NK-92 (cell line): ENCODE data around the gene VIT.

Experiments
- DNase-seq: peaks from one replicate; lab custom pipeline; 2025; ENCODE audit not compliant: unreplicated experiment; lab: John Stamatoyannopoulos, UW

The VIT gene, protein sequence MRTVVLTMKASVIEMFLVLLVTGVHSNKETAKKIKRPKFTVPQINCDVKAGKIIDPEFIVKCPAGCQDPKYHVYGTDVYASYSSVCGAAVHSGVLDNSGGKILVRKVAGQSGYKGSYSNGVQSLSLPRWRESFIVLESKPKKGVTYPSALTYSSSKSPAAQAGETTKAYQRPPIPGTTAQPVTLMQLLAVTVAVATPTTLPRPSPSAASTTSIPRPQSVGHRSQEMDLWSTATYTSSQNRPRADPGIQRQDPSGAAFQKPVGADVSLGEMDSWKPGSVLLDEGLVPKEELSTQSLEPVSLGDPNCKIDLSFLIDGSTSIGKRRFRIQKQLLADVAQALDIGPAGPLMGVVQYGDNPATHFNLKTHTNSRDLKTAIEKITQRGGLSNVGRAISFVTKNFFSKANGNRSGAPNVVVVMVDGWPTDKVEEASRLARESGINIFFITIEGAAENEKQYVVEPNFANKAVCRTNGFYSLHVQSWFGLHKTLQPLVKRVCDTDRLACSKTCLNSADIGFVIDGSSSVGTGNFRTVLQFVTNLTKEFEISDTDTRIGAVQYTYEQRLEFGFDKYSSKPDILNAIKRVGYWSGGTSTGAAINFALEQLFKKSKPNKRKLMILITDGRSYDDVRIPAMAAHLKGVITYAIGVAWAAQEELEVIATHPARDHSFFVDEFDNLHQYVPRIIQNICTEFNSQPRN

DNA sequence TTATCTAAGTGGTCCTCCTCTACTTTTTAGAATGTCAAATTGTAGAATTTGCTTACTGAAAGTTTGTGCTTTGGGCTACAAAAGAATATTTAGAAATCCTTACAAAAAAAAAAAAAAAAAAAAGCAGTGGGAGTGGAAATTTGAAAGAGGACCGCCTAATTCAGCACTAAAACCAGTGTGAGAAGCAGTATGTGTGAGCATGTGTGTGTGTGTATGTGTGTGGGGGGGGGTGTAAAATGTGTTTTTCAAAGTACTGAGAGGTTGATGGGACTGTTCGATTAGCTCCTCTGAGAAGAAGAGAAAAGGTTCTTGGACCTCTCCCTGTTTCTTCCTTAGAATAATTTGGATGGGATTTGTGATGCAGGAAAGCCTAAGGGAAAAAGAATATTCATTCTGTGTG is at the start of gene VIT:
TSS of gene VIT (plus strand) at position 175 of the 400 bp plus-strand sequence. CDS start 19,664 bp downstream, outside the sequence.
- DNase-seq: no peak

DNA sequence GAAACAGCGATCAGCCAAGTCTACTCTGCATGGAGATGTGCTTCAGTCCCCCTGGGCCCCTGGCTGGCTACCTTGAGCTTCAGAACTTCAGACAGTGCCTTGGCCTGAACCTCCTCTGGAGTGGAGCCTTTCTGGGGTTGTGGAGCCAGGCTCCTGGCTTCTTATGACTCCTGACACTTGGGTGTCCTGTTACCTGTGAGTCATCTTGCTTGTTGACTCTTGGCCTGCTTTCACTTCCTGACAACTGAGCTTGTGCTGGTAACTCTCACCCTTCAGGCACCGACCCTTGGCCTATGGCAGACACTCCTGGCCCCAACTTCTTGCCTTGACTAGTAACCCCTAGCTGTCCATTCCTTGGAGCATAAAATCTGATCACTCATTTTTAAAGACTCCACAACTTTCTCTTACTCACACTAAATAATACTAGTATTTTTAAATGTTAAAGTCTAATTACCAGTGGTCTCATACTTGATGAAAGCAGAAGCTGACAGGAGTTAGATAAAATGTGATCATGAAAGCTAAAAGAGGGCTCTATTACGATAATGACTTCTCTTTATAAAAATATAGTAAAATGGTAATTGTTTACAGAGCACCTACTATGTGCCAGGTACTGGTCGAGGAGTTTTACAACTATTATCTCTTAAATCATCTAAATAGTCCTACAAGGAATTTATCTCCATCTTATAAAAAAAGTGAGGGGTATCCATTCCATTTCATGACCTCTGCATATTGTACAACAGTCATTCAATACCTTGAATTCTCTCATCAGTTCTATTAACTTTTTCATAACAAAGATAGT is 46.3 kb upstream of the VIT start:
- no peak for DNase-seq

DNA sequence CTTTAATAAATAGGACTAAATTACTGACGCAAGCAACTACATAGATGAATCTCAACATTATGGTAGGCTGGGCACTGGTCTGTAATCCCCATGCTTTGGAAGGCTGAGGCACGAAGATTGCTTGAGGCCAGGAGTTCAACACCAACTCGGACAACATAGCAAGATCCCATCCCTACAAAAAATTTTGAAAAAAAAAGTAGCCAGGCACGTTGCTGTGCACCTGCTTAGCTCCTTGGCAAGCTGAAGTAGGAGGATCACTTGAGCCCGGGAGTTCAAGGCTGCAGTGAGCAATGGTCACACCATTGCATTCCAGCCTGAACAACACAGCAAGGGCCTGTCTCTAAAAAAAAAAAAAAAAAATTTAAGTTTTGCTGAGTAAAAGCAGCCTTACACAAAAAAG is 43.4 kb upstream of the VIT start:
- DNase-seq: no peak

DNA sequence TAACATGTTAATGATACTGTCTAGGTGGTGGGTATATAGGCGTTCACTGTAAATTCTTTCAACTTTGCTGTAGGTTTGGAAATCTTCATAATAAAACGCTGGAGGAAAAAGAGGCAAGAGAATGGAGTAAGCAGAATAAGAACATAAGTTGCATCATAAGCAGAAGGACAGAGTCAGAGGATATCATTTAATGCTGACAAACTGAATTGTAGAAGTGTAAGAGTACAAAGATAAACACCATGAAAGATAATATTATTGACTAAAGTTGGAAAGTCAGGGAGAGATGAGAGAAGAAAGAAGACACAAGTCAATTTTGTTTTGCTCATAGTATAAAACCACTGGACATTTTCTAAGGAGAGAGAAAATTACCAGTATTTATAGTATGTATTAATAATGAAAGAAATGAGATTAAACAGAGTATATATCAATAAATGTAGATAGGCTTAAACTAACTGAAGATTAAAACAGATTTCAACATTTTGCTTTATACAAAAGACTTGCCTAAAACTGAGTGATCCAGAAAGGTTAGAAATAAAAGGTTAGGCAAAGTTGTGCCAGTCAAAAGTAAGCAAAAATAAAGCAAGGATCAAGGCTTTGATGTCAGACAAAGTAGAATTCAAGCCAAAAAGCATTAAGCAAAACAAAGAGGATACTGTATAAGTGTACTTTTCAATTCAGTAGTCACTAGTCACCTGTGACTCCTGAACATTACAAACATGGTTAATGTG is 42.4 kb upstream of the VIT start:
- no peak for DNase-seq

DNA sequence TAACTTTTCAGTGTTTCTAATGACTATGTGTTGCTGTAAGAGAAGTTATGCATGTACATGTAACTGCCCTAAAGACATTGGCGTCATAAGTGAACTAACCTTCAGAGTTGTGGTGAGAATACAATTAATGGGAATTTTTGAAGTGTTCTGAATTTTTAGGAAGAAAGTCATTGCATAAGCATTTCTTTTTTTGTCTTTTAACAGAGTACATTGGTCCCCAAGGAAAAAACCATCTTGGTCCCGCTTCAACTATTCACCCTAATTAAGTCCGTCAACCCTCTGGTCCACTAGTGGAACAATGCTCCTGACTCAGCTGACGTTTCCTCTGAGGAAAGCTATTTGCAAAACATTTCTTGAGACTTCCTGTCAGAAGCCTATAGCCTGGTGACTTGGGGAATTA is 41.1 kb upstream of the VIT start:
- no peak for DNase-seq

DNA sequence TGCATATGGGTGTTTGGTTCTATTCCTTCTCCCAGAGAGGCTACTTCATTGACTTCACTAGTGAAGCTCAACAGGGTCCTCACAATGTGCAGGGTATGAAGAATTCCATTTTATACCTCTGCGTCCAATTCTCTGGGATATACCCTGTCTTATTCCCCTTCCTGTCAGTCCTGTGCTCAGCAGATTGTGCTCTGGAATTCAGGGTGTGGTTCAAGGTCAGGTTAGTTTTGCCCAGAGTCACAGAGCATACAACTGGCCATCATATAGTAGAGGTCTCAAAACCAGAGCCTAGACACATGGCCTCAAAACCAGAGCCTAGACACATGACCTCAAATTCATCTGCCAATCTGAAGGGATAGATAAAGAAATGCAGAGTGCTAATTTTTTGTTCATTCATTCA is 38.8 kb upstream of the VIT start:
- no peak for DNase-seq

DNA sequence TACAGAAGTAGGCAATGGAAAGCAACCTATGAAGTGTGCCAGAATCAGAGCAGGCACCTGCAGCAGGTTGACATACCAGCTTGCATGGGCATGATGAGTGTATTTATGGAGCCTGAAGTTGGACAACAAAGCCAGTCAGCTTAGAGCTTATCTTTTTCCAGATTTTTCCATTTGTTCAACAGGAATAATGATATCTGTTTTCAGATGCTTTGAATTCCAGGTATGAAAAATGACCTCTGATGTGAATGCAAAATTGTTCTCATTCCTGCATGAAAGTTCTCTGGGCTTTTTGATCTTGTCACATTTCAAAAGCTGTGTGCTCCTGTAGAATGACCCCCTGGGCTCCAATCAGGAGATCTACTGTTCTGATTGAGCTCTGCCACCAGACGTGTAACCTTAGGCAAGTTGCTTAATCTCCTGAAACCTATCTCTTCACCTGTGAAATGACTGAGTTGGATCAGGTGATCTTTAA is 38.2 kb upstream of the VIT start:
- no peak for DNase-seq

DNA sequence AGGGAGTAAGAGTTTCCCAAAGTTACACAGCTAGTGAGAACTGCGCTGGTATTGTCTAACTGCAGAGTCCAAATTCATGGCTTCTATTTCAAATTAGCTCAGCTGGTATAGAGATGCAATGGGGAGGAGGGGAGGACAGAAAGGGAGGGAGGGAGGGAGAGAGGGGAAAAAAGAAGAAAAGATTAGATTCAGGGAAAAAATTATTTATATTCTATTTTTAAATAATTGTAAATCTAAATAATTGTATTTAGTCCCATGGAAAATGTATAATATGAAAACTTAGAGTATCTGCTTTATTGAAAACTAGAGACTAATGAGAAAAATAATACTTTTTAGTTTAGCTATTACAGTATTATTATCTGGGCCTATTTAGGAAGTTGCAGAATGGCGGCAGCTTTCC is 37.3 kb upstream of the VIT start:
- DNase-seq: no peak

DNA sequence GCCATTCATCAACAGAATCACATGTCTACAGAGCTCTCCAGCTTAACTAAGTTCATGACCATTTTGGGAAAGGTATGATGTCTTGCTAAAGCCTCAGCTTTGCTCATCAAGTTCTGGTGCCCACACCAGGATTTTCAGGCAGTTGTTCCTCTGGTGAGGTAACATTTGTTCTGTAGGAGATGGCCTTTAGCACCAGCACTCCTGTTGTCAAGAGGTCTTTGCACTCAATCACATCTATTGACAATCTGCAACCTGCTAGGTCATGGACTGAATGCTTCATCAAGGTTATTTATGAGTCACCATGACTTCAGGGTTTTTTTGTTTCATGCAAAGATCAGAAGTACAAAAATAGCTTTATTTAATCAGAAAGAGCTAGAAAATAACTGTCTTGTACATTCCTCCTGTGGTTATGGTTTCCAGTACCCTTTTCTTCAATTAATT is 36.6 kb upstream of the VIT start:
- no peak for DNase-seq

DNA sequence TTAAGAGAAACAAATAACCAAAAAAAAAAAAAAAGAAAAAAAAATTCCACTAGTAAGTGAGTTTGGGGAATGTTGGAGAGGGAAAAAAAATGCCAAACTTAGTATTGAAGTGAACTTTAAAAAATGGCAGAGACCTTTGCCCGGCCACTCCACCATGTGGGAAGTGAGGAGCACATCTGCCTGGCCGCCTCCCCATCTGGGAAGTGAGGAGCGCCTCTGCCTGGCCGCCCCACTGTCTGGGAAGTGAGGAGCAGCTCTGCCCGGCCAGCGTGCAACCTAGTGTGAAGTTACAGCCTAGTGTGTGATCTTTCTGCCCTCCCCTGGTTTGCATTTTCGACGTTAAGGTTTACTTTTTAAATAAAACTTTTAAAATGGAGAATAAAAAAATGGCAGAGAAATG is 33.9 kb upstream of the VIT start:
- no peak for DNase-seq

DNA sequence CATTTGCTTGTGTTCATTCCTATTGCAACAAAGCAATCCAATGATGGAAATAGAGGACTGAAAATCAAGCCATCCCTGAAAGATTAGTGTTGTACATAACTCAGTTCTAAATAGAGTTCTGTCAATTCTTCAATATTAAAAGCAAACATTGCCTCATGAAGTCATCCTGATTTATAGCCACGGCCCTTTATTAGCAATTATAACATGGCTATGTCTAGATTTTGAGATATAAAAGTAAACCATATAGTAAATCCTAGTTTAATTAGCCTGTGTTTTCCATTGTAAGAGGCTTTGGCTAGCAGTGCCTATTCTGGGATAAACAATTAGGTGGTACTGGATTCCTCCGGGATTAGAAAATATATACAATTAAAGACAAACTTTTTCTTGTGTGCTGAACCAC is 33.2 kb upstream of the VIT start:
- no peak for DNase-seq

DNA sequence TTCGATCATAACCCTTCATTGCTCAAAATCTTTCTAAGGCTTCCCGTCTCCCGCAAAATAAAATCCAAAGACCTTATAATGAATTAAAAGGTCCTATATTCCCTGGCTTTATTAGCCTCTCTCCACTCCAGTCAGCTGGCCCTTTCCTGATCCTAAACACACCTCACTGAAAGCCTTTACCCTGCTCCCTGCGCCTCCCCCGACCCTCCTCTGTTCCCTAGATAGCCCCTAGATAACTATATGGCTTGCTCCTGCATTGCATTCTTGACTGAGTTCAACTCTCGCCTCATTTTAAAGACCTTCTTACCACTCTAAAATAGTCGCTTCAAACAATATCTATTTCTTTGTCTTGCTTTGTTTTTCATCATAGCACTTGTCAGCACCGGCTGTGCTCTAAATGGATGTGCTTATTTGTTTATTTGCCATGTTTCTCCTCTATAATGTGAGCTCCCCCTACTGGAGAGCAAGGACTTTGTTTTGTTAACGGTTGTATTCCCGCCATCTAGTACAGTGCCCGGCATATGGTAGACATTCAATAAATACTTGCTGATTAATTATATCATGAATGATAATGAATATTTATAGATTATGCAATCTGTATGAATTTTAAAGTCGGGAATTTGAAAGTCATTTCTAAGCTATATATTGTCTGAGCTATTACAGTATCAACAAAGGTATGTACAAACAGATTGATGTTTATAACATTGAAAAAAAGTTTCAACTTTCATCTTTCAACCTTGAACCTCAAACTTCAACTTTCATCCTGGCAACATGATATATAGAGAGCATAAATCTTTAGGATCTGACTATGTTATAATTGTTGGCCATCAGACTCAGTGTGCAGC is 32.4 kb upstream of the VIT start:
- DNase-seq: no peak

DNA sequence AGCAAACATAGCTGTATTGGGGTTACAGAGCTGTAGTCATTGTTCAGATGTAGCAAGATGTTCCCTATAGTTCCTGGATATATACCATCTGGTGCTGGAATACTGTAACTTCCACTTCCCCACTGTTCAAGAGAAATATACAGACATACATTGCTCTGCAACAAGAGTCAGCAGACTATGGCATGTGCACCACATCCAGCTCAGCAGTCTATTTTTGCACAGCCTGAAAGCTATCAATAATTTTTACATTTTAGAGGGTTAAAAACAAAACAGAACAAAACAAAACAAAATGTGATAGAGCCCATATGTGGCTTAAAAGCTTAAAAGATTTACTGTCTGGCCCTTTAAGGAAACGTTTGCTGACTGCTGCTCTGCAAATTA is 31.8 kb upstream of the VIT start:
- no peak for DNase-seq

DNA sequence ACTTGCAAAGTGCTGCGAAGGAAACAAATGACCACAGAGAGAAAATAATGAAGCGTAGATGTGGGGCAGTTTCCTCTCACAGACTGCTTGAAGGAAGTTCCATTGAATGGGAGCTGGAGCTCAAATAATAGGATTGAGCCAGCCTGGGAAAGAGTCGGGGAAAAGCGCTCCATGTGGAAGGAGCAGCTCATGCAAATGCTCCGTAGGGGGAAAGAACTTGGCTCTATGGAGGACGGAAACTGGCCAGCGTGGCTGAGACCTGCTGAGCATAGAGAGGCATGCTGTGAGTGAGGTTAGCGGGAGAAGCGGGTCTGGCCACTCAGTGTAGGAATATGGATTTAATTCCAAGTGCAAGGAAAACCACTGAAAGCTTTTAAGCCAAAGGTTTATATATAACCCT is 28.6 kb upstream of the VIT start:
- DNase-seq: no peak

DNA sequence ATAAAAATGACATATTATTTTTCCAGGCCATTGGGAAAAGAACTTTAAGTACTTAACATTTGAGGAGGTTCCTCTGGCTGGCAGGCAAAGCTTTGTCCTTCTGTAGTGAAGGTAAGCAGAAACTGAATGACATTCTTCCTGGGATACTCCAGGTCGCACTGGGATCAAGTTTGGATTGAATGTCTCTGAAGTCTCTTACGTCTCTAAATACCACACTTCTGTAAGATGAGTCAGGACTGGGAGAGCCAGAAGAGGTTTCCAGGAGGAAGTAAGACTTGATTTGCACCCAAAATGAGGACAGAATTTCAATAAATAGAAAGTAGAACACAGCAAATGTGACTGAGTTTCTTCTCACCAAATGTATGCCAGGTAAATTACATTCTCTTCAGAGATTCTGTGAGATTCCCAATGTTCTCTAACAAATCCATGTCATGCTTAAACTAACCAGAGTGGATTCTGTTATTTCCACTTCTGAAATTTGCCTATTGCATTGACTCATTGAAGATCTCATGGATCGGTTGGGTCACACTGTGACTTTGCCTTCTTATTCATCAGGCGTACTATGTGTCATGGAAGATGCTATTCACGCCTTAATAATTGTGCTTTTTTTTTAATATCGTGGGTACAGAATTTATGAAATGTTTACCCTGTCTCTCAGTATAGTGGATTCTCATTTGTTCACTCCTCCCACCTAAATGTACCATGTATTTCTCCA is 25.5 kb upstream of the VIT start:
- no peak for DNase-seq

DNA sequence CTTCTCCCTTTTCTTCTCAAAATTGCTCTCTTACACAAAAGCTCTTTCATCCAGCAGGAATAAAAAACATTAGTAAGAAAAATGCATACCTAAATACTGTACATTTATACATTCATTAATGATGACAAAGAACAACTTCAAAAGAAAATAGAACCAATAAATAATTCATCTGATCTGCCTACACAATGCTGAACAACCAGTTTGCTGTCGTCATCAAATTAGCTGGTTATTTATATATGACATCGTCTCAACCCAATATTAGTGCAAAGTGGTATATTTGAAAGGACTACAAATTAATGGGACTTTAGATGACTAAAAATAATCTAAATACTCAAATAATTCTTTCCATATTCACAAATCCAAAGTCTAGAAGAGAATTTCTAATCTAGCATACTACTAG is 24.8 kb upstream of the VIT start:
- DNase-seq: no peak

DNA sequence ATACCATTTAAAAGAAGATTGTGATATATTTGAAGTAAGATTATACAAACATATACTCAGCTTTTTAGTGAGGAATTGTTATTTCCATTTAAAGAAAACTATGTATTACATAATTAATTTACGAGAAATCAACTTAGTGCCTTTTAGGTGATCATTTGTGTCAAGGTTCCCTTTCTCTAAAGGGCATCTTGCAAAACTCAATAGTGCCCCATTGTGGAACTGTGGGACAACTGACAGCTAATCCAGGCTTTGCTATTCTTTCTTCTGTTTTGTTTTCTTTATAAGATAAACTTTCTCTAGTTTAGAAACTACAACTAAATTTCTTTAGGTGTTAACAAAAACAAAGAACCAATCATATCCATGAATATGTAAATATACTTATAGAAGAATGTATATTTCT is 24.3 kb upstream of the VIT start:
- no peak for DNase-seq

DNA sequence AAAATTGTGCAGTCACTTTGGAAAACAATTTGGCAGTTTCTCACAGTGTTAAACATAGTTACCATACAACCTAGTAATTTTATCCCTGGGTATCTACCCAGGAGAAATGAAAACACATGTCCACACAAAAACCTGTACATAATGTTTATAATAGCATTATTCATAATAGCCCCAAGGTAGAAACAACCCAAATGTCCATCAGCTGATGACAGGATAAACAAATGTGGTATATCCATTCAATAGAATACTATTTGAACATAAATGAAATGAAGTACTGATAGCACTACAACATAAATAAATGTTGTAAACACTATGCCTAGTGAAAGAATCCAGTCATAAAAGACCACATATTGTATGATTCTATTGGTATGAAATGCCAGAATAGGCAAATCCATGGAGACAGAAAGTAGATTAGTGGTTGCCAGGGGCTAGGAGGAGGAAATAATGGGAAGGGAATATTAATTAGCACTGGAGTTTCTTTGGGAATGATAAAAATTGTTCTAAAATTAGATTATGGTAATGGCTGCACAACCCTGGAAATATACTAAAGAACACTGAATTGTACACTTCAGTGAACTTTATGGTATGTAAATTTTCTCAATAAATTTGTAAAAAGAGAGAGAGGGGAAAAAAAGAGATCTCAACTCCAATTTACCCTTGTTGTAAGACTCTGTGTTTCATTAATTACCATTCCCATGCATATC is 20.8 kb upstream of the VIT start:
- DNase-seq: no peak

DNA sequence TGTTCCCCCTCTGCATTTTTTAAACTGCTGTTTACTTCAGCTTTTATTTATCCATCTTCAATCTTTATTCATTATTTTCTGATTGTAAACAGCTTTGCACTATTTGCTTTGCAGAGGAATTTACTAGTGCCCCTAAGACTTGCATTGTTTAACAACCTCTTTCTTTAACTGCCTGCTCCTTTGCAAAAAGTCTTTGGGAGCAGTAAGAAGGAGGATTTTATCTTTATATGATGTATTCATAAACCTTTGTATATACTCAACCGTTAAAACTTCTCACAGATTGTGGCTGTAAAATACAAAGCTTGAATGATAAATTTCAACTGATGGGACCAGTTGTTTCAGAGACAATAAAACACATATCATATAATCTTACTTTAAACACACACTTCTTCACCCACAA is 20.1 kb upstream of the VIT start:
- no peak for DNase-seq
